Measurements from ENCODE around the gene DCAF11.
A peak's percentile ranks its signal among the peaks of the same experiment; 100 is the strongest.

The DCAF11 gene

DNA sequence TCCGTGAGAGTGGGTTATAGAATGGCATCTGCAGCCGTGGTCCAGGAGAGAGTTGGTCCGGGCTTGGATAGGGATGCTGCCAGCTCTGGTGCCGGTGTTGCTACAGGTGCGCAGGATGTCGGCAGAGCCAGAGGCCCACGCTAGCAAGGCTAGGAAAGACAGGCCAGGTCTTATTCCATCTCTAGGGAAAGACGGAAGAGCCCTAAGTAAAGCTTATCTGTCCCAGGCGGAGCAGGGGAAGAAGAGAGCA lies 20.9 kb downstream of the DCAF11 start:
- H3K36me3 ChIP-seq (ENCODE audit: control insufficient read depth, insufficient read depth, low read length): peaks cover 15% of the 10 kb centered on the region
- H3K4me1 ChIP-seq (ENCODE audit: control insufficient read depth, insufficient read depth, low read length): peaks cover 10% of the 10 kb centered on the region
- peak overlapping the region; percentile 77 for H3K4me3 ChIP-seq (ENCODE audit: low read length)
- peak overlapping the region; percentile 59 for H3K27ac ChIP-seq (ENCODE audit: low read depth, low read length)
- no peaks in the 10 kb centered on the region for H3K27me3 ChIP-seq (ENCODE audit: control insufficient read depth, insufficient read depth, low read length)
- H3K9ac ChIP-seq (ENCODE audit: low read length): peak overlapping the region; percentile 61

DNA sequence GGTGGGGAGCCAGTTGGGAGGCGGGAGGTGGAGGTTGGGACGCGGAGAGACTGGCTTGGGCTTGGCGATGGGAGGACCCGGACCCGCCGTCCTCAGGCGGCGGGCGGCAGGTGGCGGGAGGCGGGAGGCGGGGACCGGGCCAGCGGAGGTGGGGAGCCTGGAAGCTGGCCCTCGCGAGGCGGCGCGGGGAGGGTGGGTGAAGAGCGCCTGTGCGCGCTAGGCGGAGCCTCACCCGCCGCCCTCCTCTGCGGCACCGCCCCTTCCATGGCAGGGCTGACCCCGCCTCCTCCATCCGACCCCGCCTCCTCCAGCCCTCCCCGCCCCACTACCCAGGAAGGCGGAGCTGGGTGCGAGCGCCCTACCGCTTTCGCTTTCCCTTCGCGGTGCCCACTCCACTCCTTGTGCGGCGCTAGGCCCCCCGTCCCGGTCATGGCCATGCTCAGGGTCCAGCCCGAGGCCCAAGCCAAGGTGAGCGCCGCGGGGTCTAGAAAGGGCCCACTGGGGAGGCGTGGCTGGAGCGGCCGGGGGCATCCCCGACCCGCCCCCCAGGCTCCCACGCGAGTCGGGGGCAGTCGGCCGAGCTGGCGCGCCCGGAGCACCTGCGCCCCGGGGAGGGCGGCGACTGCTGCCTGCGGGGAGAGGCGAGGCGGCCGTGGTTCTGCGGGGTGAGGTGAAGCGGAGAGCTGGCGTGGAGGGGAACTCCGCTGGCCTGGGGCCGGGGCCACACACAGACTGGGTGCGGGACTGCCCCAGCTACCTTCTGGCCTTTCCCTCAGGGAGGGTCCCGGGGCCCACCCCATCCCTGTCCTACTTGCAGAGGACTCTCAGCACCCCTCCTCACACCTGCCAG lies 21.5 kb downstream of the DCAF11 start, which contains the start of gene PSME1:
PSME1 (plus strand) TSS at position 361 of the 850 bp plus-strand sequence; CDS start at position 430, 69 bp downstream.
- H3K27me3 ChIP-seq (ENCODE audit: control insufficient read depth, insufficient read depth, low read length): no peaks in the 10 kb centered on the region
- peak within 1 kb of the TSS; percentile 91 for H3K27ac ChIP-seq (ENCODE audit: low read depth, low read length)
- peaks cover 10% of the 10 kb centered on the region for H3K4me1 ChIP-seq (ENCODE audit: control insufficient read depth, insufficient read depth, low read length)
- H3K36me3 ChIP-seq (ENCODE audit: control insufficient read depth, insufficient read depth, low read length): peaks cover 13% of the 10 kb centered on the region
- H3K4me3 ChIP-seq (ENCODE audit: low read length): peak within 1 kb of the TSS; percentile 87
- H3K9ac ChIP-seq (ENCODE audit: low read length): peak within 1 kb of the TSS; percentile 82

DNA sequence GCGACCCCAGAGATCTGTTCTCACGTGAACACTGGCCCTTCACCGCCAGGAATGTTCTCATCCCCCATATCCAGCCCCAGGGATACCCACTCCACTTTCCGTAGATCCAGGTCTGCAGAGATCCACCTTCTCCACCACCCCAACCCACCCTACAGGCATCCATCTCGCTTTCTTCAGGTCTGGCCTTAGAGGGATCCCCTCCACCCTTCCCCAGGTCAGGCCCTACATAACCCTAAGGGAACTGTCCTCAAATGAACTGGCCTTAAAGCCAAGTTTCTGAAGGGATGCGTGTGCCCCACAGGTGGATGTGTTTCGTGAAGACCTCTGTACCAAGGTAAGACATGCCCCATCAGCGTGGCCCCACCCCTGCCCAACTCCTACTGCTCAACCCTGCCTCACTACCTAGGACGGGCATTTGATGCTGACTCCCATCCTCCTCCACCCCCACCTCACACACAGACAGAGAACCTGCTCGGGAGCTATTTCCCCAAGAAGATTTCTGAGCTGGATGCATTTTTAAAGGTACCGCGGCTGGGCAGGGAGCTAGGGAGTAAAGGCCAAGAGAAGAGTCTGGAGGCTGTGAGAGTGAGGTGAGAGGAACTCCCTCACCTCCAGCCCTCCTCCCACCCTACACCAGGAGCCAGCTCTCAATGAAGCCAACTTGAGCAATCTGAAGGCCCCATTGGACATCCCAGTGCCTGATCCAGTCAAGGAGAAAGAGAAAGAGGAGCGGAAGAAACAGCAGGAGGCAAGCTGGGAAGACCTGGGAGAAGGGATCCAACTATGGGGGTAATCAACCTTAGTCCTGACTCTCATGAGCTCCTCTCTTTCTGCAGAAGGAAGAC lies 22.3 kb downstream of the DCAF11 start:
- peak overlapping the region; percentile 82 for H3K9ac ChIP-seq (ENCODE audit: low read length)
- peaks cover 11% of the 10 kb centered on the region for H3K4me1 ChIP-seq (ENCODE audit: control insufficient read depth, insufficient read depth, low read length)
- no peaks in the 10 kb centered on the region for H3K27me3 ChIP-seq (ENCODE audit: control insufficient read depth, insufficient read depth, low read length)
- peaks cover 13% of the 10 kb centered on the region for H3K36me3 ChIP-seq (ENCODE audit: control insufficient read depth, insufficient read depth, low read length)
- peak overlapping the region; percentile 87 for H3K4me3 ChIP-seq (ENCODE audit: low read length)
- H3K27ac ChIP-seq (ENCODE audit: low read depth, low read length): peak overlapping the region; percentile 91

DNA sequence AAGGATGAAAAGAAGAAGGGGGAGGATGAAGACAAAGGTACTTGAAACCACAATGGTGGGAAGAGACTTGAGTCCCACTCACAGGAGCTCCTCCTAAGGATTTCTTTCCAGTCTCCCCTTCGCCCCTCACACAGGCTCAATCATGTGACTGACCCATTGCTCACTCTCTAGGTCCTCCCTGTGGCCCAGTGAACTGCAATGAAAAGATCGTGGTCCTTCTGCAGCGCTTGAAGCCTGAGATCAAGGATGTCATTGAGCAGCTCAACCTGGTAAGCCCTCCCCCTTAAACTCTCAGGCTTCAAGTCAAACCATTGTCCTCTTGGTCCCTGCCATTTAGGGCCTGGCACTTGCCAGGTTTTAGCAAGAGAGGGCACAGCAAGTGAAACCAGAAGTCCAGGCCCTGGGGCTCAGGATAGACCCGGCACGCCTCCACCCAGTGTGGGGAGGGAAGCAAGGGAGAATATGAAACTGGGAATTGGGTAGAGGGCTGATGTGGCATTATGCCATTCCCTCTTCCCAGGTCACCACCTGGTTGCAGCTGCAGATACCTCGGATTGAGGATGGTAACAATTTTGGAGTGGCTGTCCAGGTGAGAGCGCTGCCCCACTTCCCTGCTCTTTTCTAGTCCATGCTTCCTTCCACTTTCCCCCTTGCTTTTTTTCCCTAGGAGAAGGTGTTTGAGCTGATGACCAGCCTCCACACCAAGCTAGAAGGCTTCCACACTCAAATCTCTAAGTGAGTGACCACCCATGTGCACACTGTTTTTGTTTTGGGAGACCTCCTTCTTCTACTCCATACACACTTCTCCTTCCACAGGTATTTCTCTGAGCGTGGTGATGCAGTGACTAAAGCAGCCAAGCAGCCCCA lies 23.2 kb downstream of the DCAF11 start:
- Histone ChIP-seq H3K4me3 (ENCODE audit: low read length) (peak overlapping the region; percentile 87), H3K27ac (ENCODE audit: low read depth, low read length) (no peak overlapping the region), H3K27me3 (ENCODE audit: control insufficient read depth, insufficient read depth, low read length) (no peaks in the 10 kb centered on the region), H3K36me3 (ENCODE audit: control insufficient read depth, insufficient read depth, low read length) (peaks cover 13% of the 10 kb centered on the region), H3K9ac (ENCODE audit: low read length) (no peak overlapping the region), H3K4me1 (ENCODE audit: control insufficient read depth, insufficient read depth, low read length) (peaks cover 13% of the 10 kb centered on the region)

DNA sequence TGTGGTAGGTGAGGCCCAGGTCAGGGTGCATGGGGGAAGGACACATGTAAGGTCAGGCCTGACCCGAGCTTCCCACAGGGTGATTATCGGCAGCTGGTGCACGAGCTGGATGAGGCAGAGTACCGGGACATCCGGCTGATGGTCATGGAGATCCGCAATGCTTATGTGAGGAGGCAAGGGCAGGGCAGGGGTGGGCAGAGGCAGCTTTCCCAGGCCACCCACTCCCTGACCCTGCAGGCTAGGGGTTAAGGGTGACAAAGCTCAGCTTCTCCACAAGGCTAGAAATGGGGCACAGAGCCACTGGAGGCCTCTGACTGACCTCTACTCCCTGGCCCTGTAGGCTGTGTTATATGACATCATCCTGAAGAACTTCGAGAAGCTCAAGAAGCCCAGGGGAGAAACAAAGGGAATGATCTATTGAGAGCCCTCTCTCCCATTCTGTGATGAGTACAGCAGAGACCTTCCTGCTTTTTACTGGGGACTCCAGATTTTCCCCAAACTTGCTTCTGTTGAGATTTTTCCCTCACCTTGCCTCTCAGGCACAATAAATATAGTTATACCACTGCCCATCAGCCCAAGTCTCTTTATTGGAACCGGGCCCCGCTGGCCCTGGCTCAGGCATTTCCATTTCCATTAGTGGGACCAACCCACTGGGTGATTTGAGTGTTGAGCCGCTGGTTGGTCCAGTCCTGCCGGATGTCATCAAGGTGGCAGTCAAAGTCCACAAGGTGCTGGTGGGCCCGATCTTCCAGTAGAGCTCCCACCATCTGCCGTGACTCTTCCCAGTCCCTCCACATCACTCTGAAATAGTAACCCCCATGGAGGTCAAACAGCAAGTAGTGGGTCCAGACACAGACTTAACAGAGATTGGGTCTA lies 24.1 kb downstream of the DCAF11 start:
- Histone ChIP-seq H3K27ac (ENCODE audit: low read depth, low read length) (no peak overlapping the region), H3K27me3 (ENCODE audit: control insufficient read depth, insufficient read depth, low read length) (no peaks in the 10 kb centered on the region), H3K4me1 (ENCODE audit: control insufficient read depth, insufficient read depth, low read length) (peaks cover 13% of the 10 kb centered on the region), H3K4me3 (ENCODE audit: low read length) (no peak overlapping the region), H3K36me3 (ENCODE audit: control insufficient read depth, insufficient read depth, low read length) (peaks cover 13% of the 10 kb centered on the region), H3K9ac (ENCODE audit: low read length) (no peak overlapping the region)

DNA sequence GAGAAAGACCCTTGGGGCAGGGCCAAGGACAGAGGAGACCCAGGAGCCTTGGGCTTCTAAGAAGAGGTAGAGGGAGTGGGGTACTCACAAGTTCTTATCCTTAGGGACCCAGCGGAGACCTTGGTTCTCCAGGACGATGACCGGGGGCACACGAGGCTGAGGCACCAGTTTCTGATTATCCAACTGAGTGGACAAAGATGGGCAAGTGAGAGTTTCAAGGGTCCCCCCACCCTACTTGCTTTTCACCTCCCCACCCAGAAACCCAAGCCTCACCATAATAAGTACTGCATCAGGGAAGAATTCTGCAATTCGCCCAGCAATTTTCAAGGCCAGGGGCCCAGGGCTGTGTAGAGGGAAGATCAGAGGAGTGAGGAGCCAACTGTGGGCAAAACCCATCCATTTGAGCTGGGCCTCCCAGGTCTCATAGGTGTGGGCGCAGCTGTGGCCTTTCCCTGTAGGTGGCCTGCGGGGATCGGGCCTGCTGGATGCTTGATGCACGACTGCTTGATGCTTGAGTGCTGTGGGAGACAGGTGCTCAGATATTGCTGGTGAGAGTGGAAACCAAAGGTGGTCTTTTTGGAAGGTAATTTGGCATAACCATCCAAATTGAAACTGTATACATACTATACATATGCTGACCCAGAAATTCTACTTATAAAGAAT lies 24.8 kb downstream of the DCAF11 start:
- no peak overlapping the region for H3K4me3 ChIP-seq (ENCODE audit: low read length)
- peaks cover 13% of the 10 kb centered on the region for H3K4me1 ChIP-seq (ENCODE audit: control insufficient read depth, insufficient read depth, low read length)
- no peaks in the 10 kb centered on the region for H3K27me3 ChIP-seq (ENCODE audit: control insufficient read depth, insufficient read depth, low read length)
- peaks cover 13% of the 10 kb centered on the region for H3K36me3 ChIP-seq (ENCODE audit: control insufficient read depth, insufficient read depth, low read length)
- H3K9ac ChIP-seq (ENCODE audit: low read length): no peak overlapping the region
- H3K27ac ChIP-seq (ENCODE audit: low read depth, low read length): no peak overlapping the region

- peaks cover 19% of the 10 kb centered on the region for H3K4me1 ChIP-seq (ENCODE audit: control insufficient read depth, insufficient read depth, low read length)
- no peaks in the 10 kb centered on the region for H3K27me3 ChIP-seq (ENCODE audit: control insufficient read depth, insufficient read depth, low read length)
- H3K4me3 ChIP-seq (ENCODE audit: low read length): peak within 1 kb of the TSS; percentile 83
These were observed 26.7 kb downstream of the DCAF11 start, which contains the start of gene EMC9 for GRCh38 chr14:24141097-24141880. EMC9 (minus strand) TSS chr14:24141591; CDS start chr14:24141304, 287 bp downstream.

GRCh38 chr14:24143511-24143910 lies 28.9 kb downstream of the DCAF11 start:
- Histone ChIP-seq H3K27me3 (ENCODE audit: control insufficient read depth, insufficient read depth, low read length) (no peaks in the 10 kb centered on the region), H3K4me3 (ENCODE audit: low read length) (no peak overlapping the region), H3K9ac (ENCODE audit: low read length) (no peak overlapping the region), H3K4me1 (ENCODE audit: control insufficient read depth, insufficient read depth, low read length) (peaks cover 20% of the 10 kb centered on the region), H3K36me3 (ENCODE audit: control insufficient read depth, insufficient read depth, low read length) (peaks cover 3% of the 10 kb centered on the region), H3K27ac (ENCODE audit: low read depth, low read length) (no peak overlapping the region)

More at GRCh38 chr14:24141097-24141880, 26.7 kb downstream of the DCAF11 start, which contains the start of gene EMC9:
- Histone ChIP-seq H3K9ac (ENCODE audit: low read length) (peak within 1 kb of the TSS; percentile 66), H3K36me3 (ENCODE audit: control insufficient read depth, insufficient read depth, low read length) (peaks cover 13% of the 10 kb centered on the region), H3K27ac (ENCODE audit: low read depth, low read length) (peak within 1 kb of the TSS; percentile 90)

DNA sequence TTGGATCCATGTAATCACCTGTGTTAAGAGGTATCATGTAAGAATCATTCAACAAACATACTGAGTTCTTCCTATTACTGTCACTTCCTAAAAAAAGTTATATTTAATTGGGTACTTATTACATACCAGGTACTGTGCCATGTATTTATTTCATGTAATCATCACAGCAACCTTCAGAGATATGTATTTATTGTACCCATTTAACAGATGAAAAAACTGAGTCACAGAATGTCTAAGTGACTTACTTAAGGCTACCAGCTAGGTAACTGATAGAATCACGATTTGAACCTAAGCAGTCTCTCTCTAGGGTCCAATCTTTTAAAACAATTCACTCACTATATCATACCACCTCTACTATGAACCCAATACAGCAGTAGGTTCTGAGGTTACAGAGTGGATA lies 29.9 kb downstream of the DCAF11 start:
- Histone ChIP-seq H3K4me3 (ENCODE audit: low read length) (no peak overlapping the region), H3K27me3 (ENCODE audit: control insufficient read depth, insufficient read depth, low read length) (no peaks in the 10 kb centered on the region), H3K9ac (ENCODE audit: low read length) (no peak overlapping the region), H3K36me3 (ENCODE audit: control insufficient read depth, insufficient read depth, low read length) (no peaks in the 10 kb centered on the region), H3K4me1 (ENCODE audit: control insufficient read depth, insufficient read depth, low read length) (peaks cover 20% of the 10 kb centered on the region), H3K27ac (ENCODE audit: low read depth, low read length) (no peak overlapping the region)

GRCh38 chr14:24145219-24145618 lies 30.6 kb downstream of the DCAF11 start:
- Histone ChIP-seq H3K27me3 (ENCODE audit: control insufficient read depth, insufficient read depth, low read length) (no peaks in the 10 kb centered on the region), H3K4me1 (ENCODE audit: control insufficient read depth, insufficient read depth, low read length) (peaks cover 20% of the 10 kb centered on the region), H3K36me3 (ENCODE audit: control insufficient read depth, insufficient read depth, low read length) (peaks cover 3% of the 10 kb centered on the region), H3K27ac (ENCODE audit: low read depth, low read length) (no peak overlapping the region), H3K4me3 (ENCODE audit: low read length) (peak overlapping the region; percentile 82), H3K9ac (ENCODE audit: low read length) (no peak overlapping the region)
